Activated naive CD4-positive, alpha-beta T cell treated with anti-CD3 and anti-CD28 coated beads, Interleukin-2, amount 50 U/mL, for 72 hours (primary cell): ENCODE data around the gene CYS1. TPM values are rescaled to one million over a fixed set of nuclear protein-coding genes. Genes with fewer than 3 reads are reported as not detected.

ENCODE experiments used
- ATAC-seq, 2 donors: fragments of 150-1000 bp; cut with Tn5 transposase; 2 replicates each; pipeline ENCODE4 v1.10.0; 2021; ENCODE audit warnings: mild to moderate bottlenecking in 2 of 2, moderate library complexity in 2 of 2
- DNase-seq, 2 donors: peaks; one replicate each; pipeline ENCODE4 v3.0.0; 2021 to 2022; ENCODE audit warnings: low spot score in 2 of 2
- H3K27ac Mint-ChIP-seq, 2 donors: one replicate each; pipeline ENCODE4 v1.8.0; 2022; ENCODE audit warnings: mild to moderate bottlenecking in 2 of 2, mixed read lengths in 2 of 2
- H3K36me3 Mint-ChIP-seq, 2 donors: one replicate each; pipeline ENCODE4 v1.8.0; 2022; ENCODE audit warnings: mixed read lengths in 2 of 2
- H3K9me3 Mint-ChIP-seq, 2 donors: one replicate each; pipeline ENCODE4 v1.8.0; 2022; ENCODE audit warnings: mixed read lengths in 2 of 2
- total RNA-seq, 2 donors: library from RNA; stranded (reverse); gene quantifications; one replicate each; pipeline ENCODE4 v1.2.3, GENCODE V29; 2022

The CYS1 gene
- total RNA-seq, 2 donors from 2014 or later: not detected

GRCh38 chr2:10064932-10065772 lies 15.1 kb downstream of the CYS1 start:
- H3K9me3 Mint-ChIP-seq: peaks cover 5 to 6% of the 10 kb centered on the region in 2 donors
- ATAC-seq: no peak
- H3K36me3 Mint-ChIP-seq: peaks cover 0 to 5% of the 10 kb centered on the region in 2 donors
- no peak for DNase-seq
- no peak overlapping the region for H3K27ac Mint-ChIP-seq

GRCh38 chr2:10063566-10063965 lies 16.6 kb downstream of the CYS1 start:
- no peak overlapping the region for H3K27ac Mint-ChIP-seq
- peaks cover 5 to 6% of the 10 kb centered on the region in 2 donors for H3K9me3 Mint-ChIP-seq
- DNase-seq (no peak), ATAC-seq (no peak)
- H3K36me3 Mint-ChIP-seq: peaks cover 0 to 5% of the 10 kb centered on the region in 2 donors

DNA sequence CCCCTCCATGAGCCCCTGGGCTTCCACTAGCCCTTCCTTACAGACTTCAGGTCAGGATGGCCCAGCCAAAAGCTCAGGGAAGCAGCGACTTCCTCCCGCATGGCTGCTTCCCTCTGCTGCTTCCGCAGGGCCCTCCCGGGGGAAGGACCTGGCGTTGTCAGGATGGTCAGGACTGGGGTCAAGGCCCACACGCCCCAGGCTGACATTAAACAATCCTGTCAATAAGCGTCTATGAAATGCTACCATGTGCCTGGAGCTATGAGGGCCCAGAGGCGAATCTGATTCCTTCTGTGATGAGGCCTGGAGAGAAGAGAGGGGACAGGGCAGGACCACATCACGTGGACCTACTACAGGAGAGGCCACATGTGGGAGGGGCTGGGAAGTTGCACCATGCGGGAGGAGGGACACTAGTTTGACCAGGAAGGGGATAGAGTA lies 17.3 kb downstream of the CYS1 start:
- no peak overlapping the region for H3K27ac Mint-ChIP-seq
- ATAC-seq (no peak), DNase-seq (no peak)
- peaks cover 0 to 3% of the 10 kb centered on the region in 2 donors for H3K36me3 Mint-ChIP-seq
- peaks cover 3% of the 10 kb centered on the region in 2 donors for H3K9me3 Mint-ChIP-seq

DNA sequence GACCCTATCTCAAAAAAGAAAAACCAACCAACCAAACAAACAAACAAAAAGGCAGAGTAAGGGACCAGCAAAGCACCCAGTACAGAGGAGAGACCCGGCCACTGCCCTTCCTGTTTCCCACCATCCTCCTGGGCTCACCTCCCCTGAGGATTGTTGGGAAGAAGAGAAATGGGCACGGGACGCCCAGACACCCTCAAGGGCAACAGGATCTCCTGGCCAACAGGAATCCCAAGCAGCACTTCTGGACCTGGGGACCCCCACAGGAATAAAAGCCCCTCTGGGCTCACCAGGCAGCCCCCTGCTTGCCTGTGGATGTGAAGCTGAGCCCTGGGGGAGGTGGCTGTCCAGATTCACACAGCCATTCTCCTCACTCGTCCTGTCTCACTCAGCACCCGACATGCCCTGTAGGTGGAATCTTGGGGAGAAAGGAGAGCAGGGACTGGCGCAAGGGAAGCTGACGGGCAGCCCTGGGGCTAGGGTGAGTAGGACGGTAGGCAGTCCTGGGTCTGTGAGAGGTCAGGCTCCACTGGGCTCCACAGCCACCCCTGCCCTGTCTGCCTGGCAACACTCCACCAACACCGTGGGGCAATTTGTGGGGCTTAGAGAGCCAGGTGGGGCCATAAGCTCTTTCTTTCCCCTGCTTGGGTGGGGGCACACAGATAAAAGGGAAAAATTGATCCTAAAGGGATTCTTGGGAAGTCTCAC lies 18.8 kb downstream of the CYS1 start:
- DNase-seq (no peak), ATAC-seq (no peak)
- H3K36me3 Mint-ChIP-seq: no peaks in the 10 kb centered on the region
- H3K9me3 Mint-ChIP-seq: no peaks in the 10 kb centered on the region
- no peak overlapping the region for H3K27ac Mint-ChIP-seq

- Mint-ChIP-seq H3K36me3 (no peaks in the 10 kb centered on the region), H3K27ac (no peak overlapping the region), H3K9me3 (no peaks in the 10 kb centered on the region)
- no peak for ATAC-seq
- no peak for DNase-seq
These were observed 20.5 kb downstream of the CYS1 start for GRCh38 chr2:10059552-10060335.

DNA sequence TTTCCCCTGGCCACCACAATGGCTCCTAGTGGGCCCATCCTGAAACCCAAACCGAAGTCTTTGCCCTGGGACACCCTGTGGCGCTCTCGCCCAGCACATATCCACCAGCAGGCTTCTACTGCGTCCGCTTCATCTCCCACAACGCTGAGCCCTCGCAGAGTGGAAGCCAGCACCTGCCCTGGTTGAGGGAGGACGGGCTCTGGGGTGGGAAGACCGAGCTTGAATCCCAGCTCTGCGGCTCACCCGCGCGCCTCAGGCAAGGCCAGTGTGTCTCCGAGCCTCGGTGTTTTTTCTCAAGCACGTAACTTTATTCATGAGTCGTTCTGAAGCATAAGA lies 21.2 kb downstream of the CYS1 start:
- Mint-ChIP-seq H3K9me3 (no peaks in the 10 kb centered on the region), H3K36me3 (no peaks in the 10 kb centered on the region), H3K27ac (no peak overlapping the region)
- ATAC-seq: no peak
- no peak for DNase-seq

DNA sequence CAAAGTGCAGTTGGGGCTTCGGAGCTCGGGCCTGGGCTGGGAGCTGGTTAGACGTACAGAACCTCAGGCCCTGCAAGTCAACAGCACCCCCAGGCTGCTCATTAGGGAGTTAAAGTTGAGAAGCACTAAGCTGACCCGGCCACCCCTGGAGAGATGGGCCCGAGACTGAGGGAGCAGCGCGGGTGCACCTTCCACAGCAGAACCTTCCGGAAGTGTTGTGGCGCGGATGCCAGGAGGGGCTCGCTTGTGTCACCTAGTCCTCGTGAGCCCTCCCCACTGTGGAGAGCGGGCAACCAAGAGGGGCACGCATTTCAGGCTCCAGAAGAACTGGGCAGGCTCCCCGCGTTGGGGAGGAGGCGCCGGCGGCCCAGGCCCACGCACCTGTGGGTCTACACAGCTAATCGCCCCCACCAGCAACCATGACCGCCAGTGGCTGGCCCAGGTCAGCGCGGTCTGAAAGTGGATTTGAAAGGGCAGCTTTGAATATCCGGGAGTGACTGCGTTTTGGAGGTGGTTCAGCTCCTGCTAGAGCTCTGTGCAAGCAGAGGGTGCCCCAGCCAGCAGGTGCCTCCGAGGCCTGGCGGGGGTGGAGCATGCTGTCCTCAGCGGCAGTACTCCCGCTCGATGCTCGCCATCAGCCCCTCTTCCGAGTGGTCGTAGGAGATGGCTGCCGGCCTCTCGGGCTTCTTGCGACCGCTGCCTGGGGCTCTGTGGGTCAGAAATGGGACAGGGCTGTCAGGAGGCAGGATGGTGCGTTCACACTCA lies 21.8 kb downstream of the CYS1 start:
- Mint-ChIP-seq H3K27ac (no peak overlapping the region), H3K9me3 (no peaks in the 10 kb centered on the region), H3K36me3 (no peaks in the 10 kb centered on the region)
- DNase-seq (no peak), ATAC-seq (peak in 1 of 2 donors; percentile 20)

- DNase-seq (no peak), ATAC-seq (peak; percentile 28 to 54)
These were observed 22.7 kb downstream of the CYS1 start for GRCh38 chr2:10057231-10058107.

DNA sequence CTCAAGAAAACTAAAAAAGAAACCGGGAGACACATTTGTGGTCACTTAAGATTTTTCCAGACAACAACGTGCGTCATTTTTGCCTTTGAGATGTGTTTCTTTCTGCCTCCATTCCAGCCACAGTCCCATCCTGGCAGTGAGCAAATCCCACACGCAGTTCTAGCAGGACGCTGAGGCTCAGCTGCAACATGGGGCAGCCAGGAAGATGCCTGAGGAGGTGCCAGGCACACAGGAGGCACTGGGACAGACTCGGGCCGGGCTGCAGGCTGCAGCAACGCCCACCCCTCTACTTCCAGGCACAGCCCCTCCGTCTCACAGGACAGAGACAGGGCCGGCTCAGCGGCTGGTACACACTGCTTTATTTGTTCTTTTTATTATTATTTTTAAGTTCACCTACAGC lies 23.8 kb downstream of the CYS1 start:
- no peak overlapping the region for H3K27ac Mint-ChIP-seq
- no peaks in the 10 kb centered on the region for H3K9me3 Mint-ChIP-seq
- ATAC-seq (no peak), DNase-seq (no peak)
- peaks cover 0 to 4% of the 10 kb centered on the region in 2 donors for H3K36me3 Mint-ChIP-seq

More at GRCh38 chr2:10057231-10058107, 22.7 kb downstream of the CYS1 start:
- H3K36me3 Mint-ChIP-seq: no peaks in the 10 kb centered on the region
- H3K9me3 Mint-ChIP-seq: no peaks in the 10 kb centered on the region
- H3K27ac Mint-ChIP-seq: no peak overlapping the region

GRCh38 chr2:10054976-10055375 lies 25.2 kb downstream of the CYS1 start:
- ATAC-seq: no peak
- Mint-ChIP-seq H3K36me3 (peaks cover 0 to 4% of the 10 kb centered on the region in 2 donors), H3K9me3 (no peaks in the 10 kb centered on the region), H3K27ac (no peak overlapping the region)
- no peak for DNase-seq

DNA sequence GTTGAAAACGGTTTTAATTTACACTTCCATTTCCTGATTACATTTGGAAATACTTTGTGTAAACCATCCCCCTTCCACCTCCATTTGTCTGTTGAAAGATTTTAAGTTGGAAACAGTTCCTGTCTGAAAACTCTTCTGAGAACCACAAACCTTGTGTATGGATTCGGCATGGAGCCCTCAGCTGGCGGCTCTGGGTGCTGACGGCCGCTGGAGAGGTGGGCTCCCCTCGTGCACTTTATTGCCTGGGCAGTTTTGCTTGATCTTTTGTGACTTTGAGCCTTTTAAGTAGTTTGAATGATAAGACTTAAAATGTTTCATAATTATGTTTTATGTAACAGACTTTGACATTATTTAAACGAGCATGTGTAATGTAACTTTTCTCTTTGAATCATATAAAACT lies 25.8 kb downstream of the CYS1 start:
- DNase-seq: no peak
- no peak overlapping the region for H3K27ac Mint-ChIP-seq
- ATAC-seq: no peak
- peaks cover 0 to 4% of the 10 kb centered on the region in 2 donors for H3K36me3 Mint-ChIP-seq
- no peaks in the 10 kb centered on the region for H3K9me3 Mint-ChIP-seq

GRCh38 chr2:10053351-10053750 lies 26.9 kb downstream of the CYS1 start:
- Mint-ChIP-seq H3K9me3 (no peaks in the 10 kb centered on the region), H3K27ac (no peak overlapping the region), H3K36me3 (peaks cover 0 to 4% of the 10 kb centered on the region in 2 donors)
- no peak for ATAC-seq
- no peak for DNase-seq

- ATAC-seq (no peak), DNase-seq (no peak)
- H3K9me3 Mint-ChIP-seq: no peaks in the 10 kb centered on the region
- H3K36me3 Mint-ChIP-seq: peaks cover 0 to 4% of the 10 kb centered on the region in 2 donors
- peak overlapping the region in 1 of 2 donors; percentile 22 for H3K27ac Mint-ChIP-seq
These were observed 28.0 kb downstream of the CYS1 start for GRCh38 chr2:10052216-10052615.

DNA sequence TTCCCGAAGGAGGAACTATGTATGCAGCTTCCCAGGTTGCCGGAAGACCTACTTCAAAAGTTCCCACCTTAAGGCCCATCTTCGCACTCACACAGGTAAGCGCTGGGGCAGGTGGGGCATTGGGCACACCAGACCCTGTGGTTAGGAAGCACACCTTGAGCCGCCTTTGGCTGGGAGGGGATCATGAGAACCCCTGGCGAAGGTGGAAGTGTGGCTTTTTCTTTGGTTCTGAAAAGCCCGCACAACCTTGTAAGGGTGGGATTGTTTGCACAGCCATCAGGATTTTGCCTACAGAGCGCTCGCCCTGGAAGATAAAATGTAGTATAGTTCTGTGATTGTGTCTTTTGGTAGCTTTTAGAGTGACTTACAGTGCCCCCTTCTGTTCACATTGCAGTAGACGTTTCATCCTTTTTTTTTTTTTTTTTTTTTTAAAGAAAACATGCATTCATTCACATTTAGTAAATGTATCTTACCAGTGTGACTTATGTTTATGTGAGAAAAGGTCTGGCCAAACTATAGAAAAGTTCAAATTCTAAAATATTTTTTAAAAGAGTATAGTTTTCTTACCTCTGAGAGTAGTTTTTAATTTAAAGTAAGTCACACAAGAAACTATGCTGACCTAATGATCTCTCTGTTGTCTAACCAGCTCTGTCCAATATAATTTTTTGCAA lies 31.6 kb downstream of the CYS1 start:
- no peaks in the 10 kb centered on the region for H3K9me3 Mint-ChIP-seq
- ATAC-seq (no peak), DNase-seq (no peak)
- no peak overlapping the region for H3K27ac Mint-ChIP-seq
- peaks cover 0 to 4% of the 10 kb centered on the region in 2 donors for H3K36me3 Mint-ChIP-seq
